GM23338 (cell line): ENCODE data around the gene EGFL7. TPM values are rescaled to one million over a fixed set of nuclear protein-coding genes. Genes with fewer than 3 reads are reported as not detected.

Experiments
- ATAC-seq: fragments of 200-7000 bp; cut with Tn5 transposase; 3 replicates; pipeline ENCODE4 v1.9.1; 2020
- DNase-seq: peaks from one replicate; pipeline ENCODE4 v3.0.0-alpha.2; 2015; ENCODE audit warnings: low spot score
- H2AFZ ChIP-seq: fragments of 200-600 bp; sonication (generic); 2 replicates; pipeline ENCODE4 v1.8.0; 2016; ENCODE audit warnings: antibody characterized with exemption, mild to moderate bottlenecking, moderate library complexity
- H3F3A ChIP-seq: fragments of 200-600 bp; sonication (generic); replicated peaks from 2 replicates; pipeline ENCODE4 v1.8.0; 2017; ENCODE audit warnings: antibody characterized with exemption, mixed run types, low read depth
- H3K27ac ChIP-seq: fragments of 200-600 bp; sonication (generic); 2 replicates; pipeline ENCODE4 v1.6.1; 2016; ENCODE audit warnings: low read depth
- H3K27me3 ChIP-seq: fragments of 200-600 bp; sonication (generic); 2 replicates; pipeline ENCODE4 v1.8.0; 2016; ENCODE audit warnings: mild to moderate bottlenecking, mixed run types, moderate library complexity; ENCODE audit not compliant: insufficient read depth
- H3K36me3 ChIP-seq: fragments of 200-600 bp; sonication (generic); 2 replicates; pipeline ENCODE4 v1.8.0; 2016; ENCODE audit warnings: mild to moderate bottlenecking; ENCODE audit not compliant: insufficient read depth
- H3K4me1 ChIP-seq: fragments of 200-600 bp; sonication (generic); 2 replicates; pipeline ENCODE4 v1.8.0; 2016; ENCODE audit warnings: mild to moderate bottlenecking, moderate library complexity; ENCODE audit not compliant: insufficient read depth
- H3K4me2 ChIP-seq: fragments of 200-600 bp; sonication (generic); 2 replicates; pipeline ENCODE4 v1.7.1; 2017; ENCODE audit warnings: mixed run types
- H3K4me3 ChIP-seq: fragments of 200-600 bp; sonication (generic); 2 replicates; pipeline ENCODE4 v1.6.1; 2016; ENCODE audit warnings: mixed run types
- H3K79me2 ChIP-seq: fragments of 200-600 bp; sonication (generic); replicated peaks from 2 replicates; pipeline ENCODE4 v1.8.0; 2017; ENCODE audit warnings: mild to moderate bottlenecking; ENCODE audit not compliant: insufficient read depth
- H3K9me2 ChIP-seq: fragments of 200-600 bp; sonication (generic); 2 replicates; pipeline ENCODE4 v1.8.0; 2017; ENCODE audit not compliant: insufficient read depth
- H4K20me1 ChIP-seq: fragments of 200-600 bp; sonication (generic); replicated peaks from 2 replicates; pipeline ENCODE4 v1.8.0; 2017; ENCODE audit warnings: mild to moderate bottlenecking; ENCODE audit not compliant: insufficient read depth
- H3K27ac Mint-ChIP-seq: 2 replicates; pipeline ENCODE4 v1.8.0; 2020; ENCODE audit warnings: inconsistent platforms, mild to moderate bottlenecking, moderate library complexity, mixed read lengths
- H3K27me3 Mint-ChIP-seq: 3 replicates; pipeline ENCODE4 v1.8.0; 2022; ENCODE audit warnings: low read depth, mild to moderate bottlenecking, moderate library complexity, mixed read lengths, inconsistent platforms; ENCODE audit not compliant: insufficient read depth, poor library complexity
- H3K36me3 Mint-ChIP-seq: 3 replicates; pipeline ENCODE4 v1.8.0; 2021; ENCODE audit warnings: low read depth, mild to moderate bottlenecking, inconsistent platforms, moderate library complexity, mixed read lengths
- H3K4me1 Mint-ChIP-seq: 3 replicates; pipeline ENCODE4 v1.8.0; 2020; ENCODE audit warnings: mild to moderate bottlenecking, inconsistent platforms, mixed read lengths
- H3K4me3 Mint-ChIP-seq: 3 replicates; pipeline ENCODE4 v1.8.0; 2021; ENCODE audit warnings: moderate library complexity, mild to moderate bottlenecking, inconsistent platforms, mixed read lengths
- H3K9me3 Mint-ChIP-seq: 3 replicates; pipeline ENCODE4 v1.8.0; 2020; ENCODE audit warnings: moderate library complexity, mild to moderate bottlenecking, inconsistent platforms, mixed read lengths
- CREB1 ChIP-seq: fragments of 250-450 bp; sonication (Bioruptor Pico); IDR thresholded peaks from 2 replicates; pipeline ENCODE4 v1.5.0; 2020; ENCODE audit warnings: low read depth, mild to moderate bottlenecking, moderate library complexity
- ETS1 ChIP-seq: IDR thresholded peaks from 2 replicates; pipeline ENCODE4 v1.6.1; 2016; ENCODE audit warnings: antibody characterized with exemption
- EZH2 ChIP-seq: fragments of 200-600 bp; sonication (generic); IDR thresholded peaks from one replicate; pipeline ENCODE4 v1.8.0; 2017; ENCODE audit warnings: antibody characterized with exemption, mild to moderate bottlenecking, low read depth; ENCODE audit not compliant: unreplicated experiment
- EZH2phosphoT487 ChIP-seq: fragments of 200-600 bp; sonication (generic); IDR thresholded peaks from one replicate; pipeline ENCODE4 v1.8.1; 2018; ENCODE audit warnings: antibody characterized with exemption; ENCODE audit not compliant: unreplicated experiment
- JUNB ChIP-seq: IDR thresholded peaks from one replicate; pipeline ENCODE4 v1.6.1; 2016; ENCODE audit warnings: antibody characterized with exemption; ENCODE audit not compliant: unreplicated experiment
- NANOG ChIP-seq: IDR thresholded peaks from 2 replicates; pipeline ENCODE4 v1.6.1; 2016; ENCODE audit warnings: antibody characterized with exemption, borderline replicate concordance
- POLR2AphosphoS5 ChIP-seq: IDR thresholded peaks from 2 replicates; pipeline ENCODE4 v1.6.1; 2016; ENCODE audit warnings: antibody characterized with exemption, low read depth
- STAT1 ChIP-seq: IDR thresholded peaks from one replicate; pipeline ENCODE4 v1.6.1; 2016; ENCODE audit warnings: antibody characterized with exemption; ENCODE audit not compliant: unreplicated experiment
- ZNF462 ChIP-seq: fragments of 250-450 bp; sonication (Bioruptor Pico); IDR thresholded peaks from 2 replicates; pipeline ENCODE4 v1.5.0; 2020; ENCODE audit warnings: mild to moderate bottlenecking, moderate library complexity
- polyA plus RNA-seq: library from polyadenylated mRNA; unstranded; fragments of >200 nt; fragmentation: Nextera tagmentation; extraction: Ambion mirVana; gene quantifications from 2 replicates; pipeline ENCODE4 v1.2.1, GENCODE V29; 2016
- total RNA-seq: library from RNA; depleted of rRNA; stranded (reverse); fragments of >200 nt; shearing (Covaris generic); gene quantifications from 2 replicates; pipeline ENCODE4 v1.2.3, GENCODE V29; 2014
- TF ChIP-seq, protein P1 (sequence below): IDR thresholded peaks from one replicate; pipeline ENCODE4 v1.6.1; 2018; ENCODE audit warnings: antibody characterized with exemption; ENCODE audit not compliant: unreplicated experiment
- TF ChIP-seq, protein P2 (sequence below), 2 experiments: fragments of 200-600 bp in 1 of 2; sonication (generic) in 1 of 2; conservative IDR thresholded peaks; 2 replicates each; pipeline versions ENCODE4 v1.5.1 to v1.6.1; 2016 to 2017; ENCODE audit warnings: antibody characterized with exemption in 2 of 2, low read depth in 2 of 2, mild to moderate bottlenecking in 2 of 2, moderate library complexity in 1 of 2

Gene EGFL7
- total and polyA plus RNA-seq, 2 experiments from 2014 or later = 44.4 to 60.8 TPM

- TF ChIP-seq ETS1 = no peak
- TF ChIP-seq EZH2 = no peak
- TF ChIP-seq NANOG = no peak
- TF ChIP-seq, protein P1, sequence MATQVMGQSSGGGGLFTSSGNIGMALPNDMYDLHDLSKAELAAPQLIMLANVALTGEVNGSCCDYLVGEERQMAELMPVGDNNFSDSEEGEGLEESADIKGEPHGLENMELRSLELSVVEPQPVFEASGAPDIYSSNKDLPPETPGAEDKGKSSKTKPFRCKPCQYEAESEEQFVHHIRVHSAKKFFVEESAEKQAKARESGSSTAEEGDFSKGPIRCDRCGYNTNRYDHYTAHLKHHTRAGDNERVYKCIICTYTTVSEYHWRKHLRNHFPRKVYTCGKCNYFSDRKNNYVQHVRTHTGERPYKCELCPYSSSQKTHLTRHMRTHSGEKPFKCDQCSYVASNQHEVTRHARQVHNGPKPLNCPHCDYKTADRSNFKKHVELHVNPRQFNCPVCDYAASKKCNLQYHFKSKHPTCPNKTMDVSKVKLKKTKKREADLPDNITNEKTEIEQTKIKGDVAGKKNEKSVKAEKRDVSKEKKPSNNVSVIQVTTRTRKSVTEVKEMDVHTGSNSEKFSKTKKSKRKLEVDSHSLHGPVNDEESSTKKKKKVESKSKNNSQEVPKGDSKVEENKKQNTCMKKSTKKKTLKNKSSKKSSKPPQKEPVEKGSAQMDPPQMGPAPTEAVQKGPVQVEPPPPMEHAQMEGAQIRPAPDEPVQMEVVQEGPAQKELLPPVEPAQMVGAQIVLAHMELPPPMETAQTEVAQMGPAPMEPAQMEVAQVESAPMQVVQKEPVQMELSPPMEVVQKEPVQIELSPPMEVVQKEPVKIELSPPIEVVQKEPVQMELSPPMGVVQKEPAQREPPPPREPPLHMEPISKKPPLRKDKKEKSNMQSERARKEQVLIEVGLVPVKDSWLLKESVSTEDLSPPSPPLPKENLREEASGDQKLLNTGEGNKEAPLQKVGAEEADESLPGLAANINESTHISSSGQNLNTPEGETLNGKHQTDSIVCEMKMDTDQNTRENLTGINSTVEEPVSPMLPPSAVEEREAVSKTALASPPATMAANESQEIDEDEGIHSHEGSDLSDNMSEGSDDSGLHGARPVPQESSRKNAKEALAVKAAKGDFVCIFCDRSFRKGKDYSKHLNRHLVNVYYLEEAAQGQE = no peak
- TF ChIP-seq POLR2AphosphoS5 = no peak
- TF ChIP-seq CREB1 (CRISPR knock-in tag) = no peak
- TF ChIP-seq EZH2phosphoT487 = no peak
Observed at GRCh38 chr9:136700304-136700703, 37.6 kb downstream of the EGFL7 start (continued).

- no peaks in the 10 kb centered on the region for H3K9me3 Mint-ChIP-seq
- no peaks in the 10 kb centered on the region for H3K79me2 ChIP-seq
- no peaks in the 10 kb centered on the region for H3K36me3 ChIP-seq
- H4K20me1 ChIP-seq = no peaks in the 10 kb centered on the region
- DNase-seq (no peak), ATAC-seq (peak; percentile 40)
- no peak overlapping the region for H3K27ac Mint-ChIP-seq
- H3K4me1 Mint-ChIP-seq = peaks cover 14% of the 10 kb centered on the region
- peaks cover 20% of the 10 kb centered on the region for H3K27me3 Mint-ChIP-seq
- no peak overlapping the region for H3K4me3 Mint-ChIP-seq
- H3K36me3 Mint-ChIP-seq = no peaks in the 10 kb centered on the region
- no peaks in the 10 kb centered on the region for H3K9me2 ChIP-seq
- H3K27me3 ChIP-seq = no peaks in the 10 kb centered on the region
- no peak overlapping the region for H3K4me3 ChIP-seq
- H3K27ac ChIP-seq = no peak overlapping the region
- no peak overlapping the region for H3K4me2 ChIP-seq
- peak overlapping the region; percentile 84; the same call in 1 of the 2 replicates for H2AFZ ChIP-seq
- H3K4me1 ChIP-seq = no peaks in the 10 kb centered on the region; the same call in 1 of the 2 replicates
- no peaks in the 10 kb centered on the region for H3F3A ChIP-seq
- TF ChIP-seq ZNF462 (CRISPR knock-in tag) = no peak
- no peak for TF ChIP-seq EZH2
- TF ChIP-seq STAT1 = no peak
- no peak for TF ChIP-seq POLR2AphosphoS5
- TF ChIP-seq NANOG = no peak
- no peak for TF ChIP-seq JUNB
- TF ChIP-seq, protein P2, sequence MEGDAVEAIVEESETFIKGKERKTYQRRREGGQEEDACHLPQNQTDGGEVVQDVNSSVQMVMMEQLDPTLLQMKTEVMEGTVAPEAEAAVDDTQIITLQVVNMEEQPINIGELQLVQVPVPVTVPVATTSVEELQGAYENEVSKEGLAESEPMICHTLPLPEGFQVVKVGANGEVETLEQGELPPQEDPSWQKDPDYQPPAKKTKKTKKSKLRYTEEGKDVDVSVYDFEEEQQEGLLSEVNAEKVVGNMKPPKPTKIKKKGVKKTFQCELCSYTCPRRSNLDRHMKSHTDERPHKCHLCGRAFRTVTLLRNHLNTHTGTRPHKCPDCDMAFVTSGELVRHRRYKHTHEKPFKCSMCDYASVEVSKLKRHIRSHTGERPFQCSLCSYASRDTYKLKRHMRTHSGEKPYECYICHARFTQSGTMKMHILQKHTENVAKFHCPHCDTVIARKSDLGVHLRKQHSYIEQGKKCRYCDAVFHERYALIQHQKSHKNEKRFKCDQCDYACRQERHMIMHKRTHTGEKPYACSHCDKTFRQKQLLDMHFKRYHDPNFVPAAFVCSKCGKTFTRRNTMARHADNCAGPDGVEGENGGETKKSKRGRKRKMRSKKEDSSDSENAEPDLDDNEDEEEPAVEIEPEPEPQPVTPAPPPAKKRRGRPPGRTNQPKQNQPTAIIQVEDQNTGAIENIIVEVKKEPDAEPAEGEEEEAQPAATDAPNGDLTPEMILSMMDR (conservative IDR thresholded peaks at IDR 0.05; ENCODE audit: low read depth in 2 of 2) = no peak
Observed at GRCh38 chr9:136700959-136701667, 38.4 kb downstream of the EGFL7 start.
